Upper lobe of left lung (tissue), 6 donors: ENCODE data around the gene SEPTIN5. TPM values are rescaled to one million over a fixed set of nuclear protein-coding genes. Genes with fewer than 3 reads are reported as not detected.

ENCODE experiments used
- ATAC-seq, 2 donors: fragments of 200-7000 bp; cut with Tn5 transposase; one replicate each; pipeline ENCODE4 v1.9.1; 2022; ENCODE audit warnings: mild to moderate bottlenecking in 2 of 2, moderate library complexity in 2 of 2; ENCODE audit not compliant: low FRiP score in 2 of 2
- DNase-seq, 2 donors: peaks; one replicate each; pipeline ENCODE4 v3.0.0-alpha.2; 2019 to 2020
- H3K27ac ChIP-seq, 4 donors: fragments of 200-600 bp; sonication (generic); one replicate each; pipeline ENCODE4 v1.5.1; 2016 to 2019
- H3K27me3 ChIP-seq, 4 donors: fragments of 200-600 bp; sonication (generic); one replicate each; pipeline ENCODE4 v1.5.1; 2017 to 2019
- H3K36me3 ChIP-seq, 4 donors: fragments of 200-600 bp; sonication (generic); one replicate each; pipeline ENCODE4 v1.5.1; 2016 to 2019
- H3K4me1 ChIP-seq, 4 donors: fragments of 200-600 bp; sonication (generic); one replicate each; pipeline ENCODE4 v1.5.1; 2018 to 2019
- H3K4me3 ChIP-seq, 4 donors: fragments of 200-600 bp; sonication (generic); one replicate each; pipeline ENCODE4 v1.5.1; 2017 to 2019; ENCODE audit warnings: mild to moderate bottlenecking in 2 of 4, moderate library complexity in 1 of 4
- H3K9me3 ChIP-seq, 4 donors: fragments of 200-600 bp; sonication (generic); one replicate each; pipeline ENCODE4 v1.5.1; 2018 to 2019
- CTCF ChIP-seq, 6 experiments: fragments of 450-650 bp in 4 of 6; fragments of 200-600 bp in 2 of 6; sonication (generic) in 2 of 6; IDR thresholded peaks; one replicate each; pipeline ENCODE4 v1.5.1; 2016 to 2019; ENCODE audit warnings: antibody characterized with exemption in 6 of 6
- EP300 ChIP-seq, 4 donors: sonication (generic); formaldehyde crosslinking; IDR thresholded peaks; one replicate each; pipeline ENCODE4 v1.5.1; 2017; ENCODE audit warnings: antibody characterized with exemption in 4 of 4, control low read depth in 2 of 4
- POLR2A ChIP-seq, 4 donors: fragments of 450-650 bp; IDR thresholded peaks; one replicate each; pipeline ENCODE4 v1.5.1; 2016 to 2017; ENCODE audit warnings: antibody characterized with exemption in 4 of 4, mild to moderate bottlenecking in 2 of 4
- POLR2AphosphoS5 ChIP-seq, 2 donors: sonication (generic); formaldehyde crosslinking; IDR thresholded peaks; one replicate each; pipeline ENCODE4 v1.5.1; 2017; ENCODE audit warnings: antibody characterized with exemption in 2 of 2
- WGBS, 2 donors: methylation state at CpG; one replicate each; pipeline ENCODE4 v1.1.5; 2017 to 2018; 5-methylcytosine and 5-hydroxymethylcytosine counted together
- total RNA-seq, 6 donors: library from RNA; depleted of rRNA in 4 of 6; stranded (reverse); fragments of >200 nt in 4 of 6; gene quantifications; one replicate each; pipeline versions ENCODE4 v1.1.0 to v1.2.1, GENCODE V29; 2016 to 2021
- donor health status: DM: no; HTN: no; CAD: no; lungs with moderate emphysema.
- donor health status: DM: no; HTN: yes; CAD: no; lungs with severe emphysema.

SEPTIN5 gene
- 10 to 100 TPM in 5 of 6 donors, 1 to 10 TPM in 1; 6.0 to 30.0 (median 17.1) TPM for total RNA-seq

GRCh38 chr22:19714312-19715187, at the start of gene SEPTIN5:
Gene SEPTIN5 (plus strand): TSS chr22:19714503. CDS start chr22:19714589, 86 bp downstream.
- peak in 1 of 2 donors; percentile 89 for DNase-seq
- Histone ChIP-seq H3K36me3 (no peaks in the 10 kb centered on the region), H3K27ac (peak within 1 kb of the TSS in 1 of 4 donors; percentile 42), H3K4me3 (peak within 1 kb of the TSS; percentile 47 to 72 (median 54)), H3K27me3 (peaks cover 0 to 23% (median 7%) of the 10 kb centered on the region in 4 donors), H3K9me3 (no peaks in the 10 kb centered on the region), H3K4me1 (peaks cover 22 to 39% (median 29%) of the 10 kb centered on the region in 4 donors)
- ATAC-seq = peak in 1 of 2 donors; percentile 16
- TF ChIP-seq POLR2AphosphoS5 (IDR thresholded peaks at IDR 0.05) (no peak), POLR2A (IDR thresholded peaks at IDR 0.05) (no peak), EP300 (IDR thresholded peaks at IDR 0.05) (no peak), CTCF (IDR thresholded peaks at IDR 0.05) (no peak)
- 0% methylated on average over 3 to 7 of the region's 106 CpGs for WGBS, 2 donors

GRCh38 chr22:19664951-19665783, 49.1 kb upstream of the SEPTIN5 start:
- no peak for TF ChIP-seq POLR2AphosphoS5 (IDR thresholded peaks at IDR 0.05)
- no peak for TF ChIP-seq POLR2A (IDR thresholded peaks at IDR 0.05)
- no peak for TF ChIP-seq CTCF (IDR thresholded peaks at IDR 0.05)
- no peak for TF ChIP-seq EP300 (IDR thresholded peaks at IDR 0.05)
- no peaks in the 10 kb centered on the region for H3K36me3 ChIP-seq
- WGBS, 2 donors = 90 to 94% methylated on average over 19 of the region's 19 CpGs
- H3K9me3 ChIP-seq = no peaks in the 10 kb centered on the region
- H3K4me3 ChIP-seq = no peak overlapping the region
- DNase-seq (no peak), ATAC-seq (no peak)
- peaks cover 0 to 5% (median 0%) of the 10 kb centered on the region in 4 donors for H3K4me1 ChIP-seq
- no peaks in the 10 kb centered on the region for H3K27me3 ChIP-seq
- H3K27ac ChIP-seq = no peak overlapping the region

GRCh38 chr22:19665784-19666672, 48.3 kb upstream of the SEPTIN5 start:
- DNase-seq (peak in 1 of 2 donors; percentile 52), ATAC-seq (no peak)
- Histone ChIP-seq H3K4me3 (no peak overlapping the region), H3K36me3 (no peaks in the 10 kb centered on the region), H3K9me3 (no peaks in the 10 kb centered on the region), H3K27me3 (no peaks in the 10 kb centered on the region), H3K4me1 (peaks cover 0 to 5% (median 0%) of the 10 kb centered on the region in 4 donors), H3K27ac (no peak overlapping the region)
- TF ChIP-seq EP300 (IDR thresholded peaks at IDR 0.05) = no peak
- no peak for TF ChIP-seq POLR2AphosphoS5 (IDR thresholded peaks at IDR 0.05)
- no peak for TF ChIP-seq CTCF (IDR thresholded peaks at IDR 0.05)
- TF ChIP-seq POLR2A (IDR thresholded peaks at IDR 0.05) = no peak
- 83 to 85% methylated on average over 18 to 26 of the region's 26 CpGs for WGBS, 2 donors
